HG03432 (cell line): Measurements from ENCODE around the gene NEO1.
A peak's percentile ranks its signal among the peaks of the same experiment; 100 is the strongest.

ENCODE experiments used
- ATAC-seq: cut with Tn5 transposase; IDR thresholded peaks from one replicate; pipeline ENCODE4 v1.9.1; 2021; ENCODE audit warnings: mild to moderate bottlenecking, moderate library complexity; ENCODE audit not compliant: unreplicated experiment

Gene NEO1

DNA sequence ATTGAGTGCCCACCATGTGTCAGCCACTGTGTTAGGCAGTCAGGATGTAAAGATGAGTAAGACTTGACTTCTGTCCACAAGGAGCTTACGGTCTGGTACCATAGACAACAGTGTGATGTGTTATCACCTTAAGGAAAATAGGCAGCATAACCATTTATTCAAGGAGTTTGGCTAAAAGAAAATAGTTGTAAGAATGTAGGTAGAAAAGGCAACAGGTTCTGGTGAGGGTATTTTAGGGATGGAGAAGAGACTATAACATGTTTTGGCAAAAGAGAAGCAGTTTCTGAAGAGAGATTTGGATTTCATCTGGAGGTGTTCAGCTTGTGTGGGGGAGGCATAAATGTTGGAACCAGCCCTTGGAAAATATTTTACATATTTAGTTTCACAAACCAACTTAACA is 194.6 kb downstream of the NEO1 start:
- no peak for ATAC-seq

DNA sequence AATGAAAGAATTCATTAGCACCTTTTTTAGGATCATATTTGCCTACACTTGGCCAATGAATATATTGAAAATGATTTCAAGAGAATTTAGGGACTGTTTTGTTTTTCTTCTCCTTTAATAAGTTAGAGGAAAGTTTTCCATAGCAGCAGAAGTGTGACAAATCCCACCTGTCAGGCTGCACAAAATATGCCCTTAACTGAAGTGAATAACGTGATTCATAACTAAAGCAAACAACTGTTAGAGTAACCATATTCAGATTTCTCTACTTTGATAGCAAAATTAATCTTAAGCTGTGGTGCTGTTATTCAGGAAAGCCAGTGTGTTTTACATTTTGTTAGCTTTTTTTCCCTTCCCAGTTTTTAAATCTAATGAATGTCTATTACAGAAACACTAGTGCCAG is 195.1 kb downstream of the NEO1 start:
- no peak for ATAC-seq

DNA sequence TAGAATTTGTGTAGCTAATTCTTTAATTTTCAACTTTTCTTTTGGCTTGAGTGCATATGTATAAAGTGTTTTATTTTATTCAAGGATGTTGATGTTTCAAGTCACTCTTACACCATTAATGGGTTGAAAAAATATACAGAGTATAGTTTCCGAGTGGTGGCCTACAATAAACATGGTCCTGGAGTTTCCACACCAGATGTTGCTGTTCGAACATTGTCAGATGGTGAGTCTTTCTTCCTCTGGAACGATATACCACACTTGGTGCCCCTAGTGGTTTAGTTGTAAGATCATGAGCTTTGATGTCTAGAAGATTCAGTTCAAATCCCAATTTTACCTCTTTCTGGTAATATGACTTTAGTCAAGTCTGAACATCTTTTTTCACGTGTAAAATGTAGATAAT is 197.2 kb downstream of the NEO1 start:
- no peak for ATAC-seq

DNA sequence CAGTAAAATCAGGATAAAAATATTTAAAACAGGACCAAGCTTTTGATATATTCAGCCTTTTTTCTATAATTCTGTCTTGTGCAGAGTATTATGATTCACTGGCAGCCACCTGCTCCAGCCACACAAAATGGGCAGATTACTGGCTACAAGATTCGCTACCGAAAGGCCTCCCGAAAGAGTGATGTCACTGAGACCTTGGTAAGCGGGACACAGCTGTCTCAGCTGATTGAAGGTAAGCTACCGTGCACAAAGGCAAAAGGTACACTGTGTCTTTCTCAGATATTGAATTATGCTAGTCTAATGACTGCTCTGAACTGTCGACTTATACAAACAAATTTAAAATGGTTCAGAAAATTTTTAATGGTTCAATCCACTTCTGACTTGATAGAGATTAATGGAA is 202.3 kb downstream of the NEO1 start:
- no peak for ATAC-seq

DNA sequence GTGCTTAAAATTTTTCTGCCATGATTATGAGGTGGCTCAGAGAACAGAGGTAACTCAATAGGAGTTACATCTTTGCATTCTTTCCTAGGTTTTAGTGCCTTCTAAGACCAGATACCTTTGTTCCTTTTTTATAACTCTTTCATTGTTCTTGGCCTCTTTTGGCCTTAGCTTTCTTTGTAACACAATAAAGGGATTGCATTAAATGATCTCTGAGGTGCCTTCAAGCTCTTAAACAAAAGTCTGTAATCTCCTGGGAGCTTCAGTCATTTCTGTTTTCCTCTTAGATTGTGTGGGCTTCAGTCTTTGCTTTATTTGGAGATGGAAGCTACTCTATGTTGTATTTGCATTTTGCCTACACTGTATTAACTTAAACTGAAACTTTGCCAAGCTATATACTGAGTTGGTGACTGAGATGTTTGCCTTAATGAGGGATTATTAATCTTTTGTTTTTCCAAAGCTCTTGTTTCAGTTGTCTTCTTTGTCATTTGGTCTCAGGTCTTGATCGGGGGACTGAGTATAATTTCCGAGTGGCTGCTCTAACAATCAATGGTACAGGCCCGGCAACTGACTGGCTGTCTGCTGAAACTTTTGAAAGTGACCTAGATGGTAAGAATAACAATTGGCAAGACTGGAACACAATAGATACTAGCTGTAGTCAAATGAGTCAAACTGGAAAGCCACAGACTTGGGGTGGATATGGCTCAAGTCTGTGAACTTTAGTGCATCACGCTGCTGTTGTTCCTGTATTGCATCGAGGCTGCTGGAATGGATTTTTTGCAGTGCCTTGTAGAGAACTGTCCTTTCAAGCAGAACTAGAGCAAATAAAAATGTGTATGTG is 206.2 kb downstream of the NEO1 start:
- ATAC-seq, result peak; percentile 58

DNA sequence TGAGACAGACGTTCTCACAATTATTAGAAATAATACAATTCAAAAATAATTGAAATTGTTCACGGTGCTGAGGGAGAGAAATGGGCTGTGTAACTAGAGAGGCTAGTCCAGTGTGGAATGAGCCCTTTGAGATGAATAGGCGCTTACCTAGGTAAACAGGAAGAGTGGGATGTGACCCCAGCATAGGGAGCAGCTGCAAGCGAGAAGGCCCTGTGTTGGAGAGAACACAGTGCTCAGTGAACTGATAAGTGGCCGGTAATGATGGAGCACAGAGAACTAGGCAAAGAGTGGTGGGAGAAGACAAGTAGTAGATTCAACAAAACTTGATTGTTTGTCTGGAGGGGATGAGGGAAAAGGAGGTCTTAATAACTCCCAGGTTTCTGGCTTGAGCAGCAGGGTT is 212.6 kb downstream of the NEO1 start:
- no peak for ATAC-seq

DNA sequence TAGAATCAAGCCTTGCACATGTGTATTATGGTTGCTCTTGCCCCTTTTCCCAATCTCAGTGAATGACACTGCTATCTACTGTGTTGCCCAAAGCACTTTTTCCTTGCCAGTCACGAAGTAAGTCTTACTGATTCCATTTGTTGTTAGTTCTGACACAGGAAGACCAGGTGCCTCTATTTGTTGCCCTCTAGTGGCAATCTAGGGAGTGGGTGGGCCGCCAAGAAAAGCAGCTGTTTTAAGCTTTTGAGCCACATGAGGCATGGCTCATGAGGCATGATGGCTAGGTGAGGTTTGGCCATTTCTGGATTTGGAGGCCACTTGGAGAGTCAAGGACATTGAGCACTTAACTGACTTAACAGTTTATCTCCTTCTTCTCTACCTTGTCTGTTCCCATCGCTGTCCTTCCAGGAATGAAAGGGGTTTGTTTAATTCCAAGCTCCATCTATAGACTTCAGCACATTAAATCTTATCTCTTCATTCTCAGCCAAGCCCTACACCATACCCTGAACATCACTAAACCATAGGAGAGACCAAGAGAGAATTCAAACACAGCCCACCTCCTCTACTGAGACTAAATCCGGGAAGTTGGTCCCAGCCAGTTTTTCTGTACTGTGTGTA is 213.4 kb downstream of the NEO1 start:
- ATAC-seq, result no peak

DNA sequence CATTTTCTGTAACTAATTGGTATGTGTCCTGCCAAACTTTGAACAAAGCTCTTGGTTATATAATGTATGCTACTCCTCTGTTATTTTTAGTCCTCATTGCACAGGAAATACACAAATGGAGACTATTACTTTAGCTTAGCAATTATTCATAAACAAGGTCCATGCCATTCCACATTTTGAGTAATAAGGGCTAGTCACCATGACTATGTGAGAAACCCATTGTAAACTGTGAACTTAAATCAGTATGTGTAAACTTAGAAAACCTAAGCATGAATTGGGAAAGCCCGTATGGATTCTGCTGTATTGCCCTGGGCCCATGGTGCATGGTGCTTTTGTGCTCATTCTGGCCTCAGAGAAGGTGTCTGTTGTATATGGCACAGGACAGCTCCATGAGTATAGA is 216.2 kb downstream of the NEO1 start:
- ATAC-seq, result no peak

DNA sequence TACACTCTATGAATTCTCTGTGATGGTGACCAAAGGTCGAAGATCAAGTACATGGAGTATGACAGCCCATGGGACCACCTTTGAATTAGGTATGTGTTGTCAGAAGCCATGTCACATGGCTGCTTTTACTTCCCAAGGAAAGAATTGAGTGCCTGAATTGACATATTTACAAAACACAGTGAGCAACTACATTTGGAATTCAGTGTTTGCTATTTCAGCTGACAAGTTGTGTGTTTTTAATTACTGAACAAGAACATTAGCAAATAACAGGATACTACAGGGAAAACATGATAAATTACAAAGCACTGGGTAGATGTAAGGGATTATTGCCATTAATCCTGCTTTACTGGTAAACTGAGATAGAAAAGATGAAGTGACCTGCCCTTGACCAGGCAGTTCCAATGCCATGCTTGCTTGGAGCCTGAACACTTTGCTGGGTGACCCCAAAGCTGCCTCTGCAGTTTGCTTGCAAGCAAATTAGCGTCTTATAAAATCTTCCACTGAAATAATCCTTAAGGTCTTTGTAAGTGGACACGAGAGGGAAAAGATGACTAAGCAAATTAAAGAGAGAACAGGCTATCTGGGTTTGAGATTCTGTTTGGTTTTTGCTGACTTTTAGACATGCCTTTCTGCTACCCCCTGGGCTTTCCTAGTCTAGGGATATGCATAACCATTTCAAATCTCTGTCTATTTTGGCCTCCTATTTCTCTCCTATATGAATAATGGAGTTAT is 218.3 kb downstream of the NEO1 start:
- ATAC-seq, result no peak

DNA sequence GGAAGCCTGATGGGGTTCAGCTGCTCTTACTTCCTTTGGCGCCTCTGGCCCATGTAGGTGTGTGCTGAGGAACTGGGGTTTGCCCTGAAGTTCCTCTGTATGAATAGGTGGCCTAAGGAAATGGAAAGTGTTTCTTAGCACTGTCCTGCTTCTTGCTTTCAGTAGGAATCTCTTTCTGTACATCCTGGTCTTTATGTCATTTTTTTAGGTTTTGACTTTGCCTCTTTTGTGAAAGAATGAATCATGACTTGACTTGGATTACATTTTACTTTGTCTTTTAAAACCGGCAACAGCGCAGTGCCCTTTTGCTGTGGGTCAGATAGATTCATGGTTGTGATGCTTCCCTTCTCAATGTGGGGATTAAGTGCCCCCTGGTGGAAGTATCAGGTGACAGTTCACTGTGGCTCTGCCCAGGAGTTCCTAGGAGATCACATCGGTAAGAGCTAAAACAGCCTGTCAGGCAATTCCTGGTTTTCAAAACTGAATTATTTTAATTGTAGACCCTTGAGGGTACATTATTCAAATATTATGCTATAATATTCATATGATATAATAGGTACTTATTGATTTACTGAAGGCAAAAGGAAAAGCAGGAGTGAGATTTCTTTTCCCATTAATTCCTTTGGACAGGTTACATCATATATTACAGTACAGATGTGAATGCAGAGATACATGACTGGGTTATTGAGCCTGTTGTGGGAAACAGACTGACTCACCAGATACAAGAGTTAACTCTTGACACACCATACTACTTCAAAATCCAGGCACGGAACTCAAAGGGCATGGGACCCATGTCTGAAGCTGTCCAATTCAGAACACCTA is 221.1 kb downstream of the NEO1 start:
- no peak for ATAC-seq

DNA sequence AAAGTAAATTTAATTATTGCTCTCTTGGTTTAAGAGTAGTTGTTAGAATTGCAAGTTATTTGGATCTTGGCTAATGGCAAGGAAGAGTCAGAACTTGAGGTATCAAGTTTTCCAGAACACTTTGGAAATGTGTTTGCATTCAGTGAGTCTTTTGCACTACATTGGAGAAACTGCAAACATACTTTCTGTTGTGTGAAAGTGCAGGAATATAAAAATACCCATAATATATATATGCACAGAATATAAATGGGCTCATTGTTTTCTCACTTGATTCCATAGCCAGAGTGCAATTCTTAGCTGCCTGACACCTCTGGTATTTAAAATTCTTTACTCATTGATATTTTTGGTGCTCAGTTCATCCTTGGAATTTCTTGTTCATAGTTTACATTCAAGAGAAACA is 223.6 kb downstream of the NEO1 start:
- ATAC-seq, result no peak

DNA sequence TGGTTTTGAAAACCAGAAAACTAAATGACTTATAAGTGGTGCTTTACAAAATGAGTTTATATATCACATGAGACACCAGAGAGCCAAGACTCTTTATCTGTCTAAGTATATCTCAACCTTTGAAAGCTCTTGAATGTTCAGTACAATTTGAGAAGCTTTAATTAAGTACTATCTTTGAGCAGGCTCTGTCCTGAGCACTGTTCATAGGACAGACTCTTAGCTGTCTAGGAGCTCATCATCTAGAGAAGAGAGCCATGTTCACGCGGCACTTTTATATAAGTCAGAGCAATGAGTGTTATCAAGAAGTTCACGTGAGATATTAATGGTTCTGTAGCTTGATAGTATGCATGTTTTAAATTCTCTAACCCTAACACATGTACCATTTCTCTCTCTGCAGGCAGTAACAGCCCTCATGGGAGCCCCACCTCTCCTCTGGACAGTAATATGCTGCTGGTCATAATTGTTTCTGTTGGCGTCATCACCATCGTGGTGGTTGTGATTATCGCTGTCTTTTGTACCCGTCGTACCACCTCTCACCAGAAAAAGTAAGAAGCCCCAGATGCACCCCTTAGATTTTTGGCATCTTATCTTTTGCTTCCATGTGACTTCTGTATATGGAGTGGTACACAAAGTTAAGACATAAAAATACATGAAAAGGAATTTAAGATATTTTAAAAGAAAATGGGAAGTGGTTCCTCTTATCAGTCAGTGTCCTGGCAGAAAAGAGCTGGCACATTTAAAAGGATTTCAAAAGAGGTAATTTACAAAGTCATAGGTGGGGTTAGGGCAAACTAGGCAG is 230.5 kb downstream of the NEO1 start:
- ATAC-seq, result no peak

DNA sequence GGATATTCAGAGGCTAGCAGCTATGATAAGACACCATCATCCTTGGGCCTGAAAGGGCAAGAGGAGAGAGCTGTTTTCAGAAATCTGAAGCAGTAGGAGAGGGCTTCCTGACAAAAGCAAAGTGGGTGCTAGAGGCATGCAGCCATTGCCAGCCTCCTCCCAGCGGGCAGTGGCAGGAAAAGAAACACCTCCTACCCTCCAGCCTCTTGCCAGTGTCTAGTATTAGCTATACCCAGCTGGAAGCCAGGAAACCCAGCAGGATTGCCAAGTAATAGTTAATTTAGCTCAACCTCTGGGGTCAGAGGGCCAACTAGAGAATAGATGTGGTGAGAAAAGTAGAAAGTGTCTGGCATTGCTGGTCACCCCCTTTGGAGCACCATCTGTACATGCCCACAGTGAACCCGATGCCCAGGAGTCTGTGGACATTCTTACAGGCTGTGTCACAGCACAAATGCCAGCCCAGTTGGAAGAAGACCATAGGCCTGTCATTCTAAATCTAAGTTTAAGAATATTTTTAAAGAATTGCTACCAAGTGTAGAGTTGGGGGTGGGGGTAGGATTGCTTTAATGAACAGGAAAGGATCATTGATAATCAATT is 231.2 kb downstream of the NEO1 start:
- no peak for ATAC-seq

DNA sequence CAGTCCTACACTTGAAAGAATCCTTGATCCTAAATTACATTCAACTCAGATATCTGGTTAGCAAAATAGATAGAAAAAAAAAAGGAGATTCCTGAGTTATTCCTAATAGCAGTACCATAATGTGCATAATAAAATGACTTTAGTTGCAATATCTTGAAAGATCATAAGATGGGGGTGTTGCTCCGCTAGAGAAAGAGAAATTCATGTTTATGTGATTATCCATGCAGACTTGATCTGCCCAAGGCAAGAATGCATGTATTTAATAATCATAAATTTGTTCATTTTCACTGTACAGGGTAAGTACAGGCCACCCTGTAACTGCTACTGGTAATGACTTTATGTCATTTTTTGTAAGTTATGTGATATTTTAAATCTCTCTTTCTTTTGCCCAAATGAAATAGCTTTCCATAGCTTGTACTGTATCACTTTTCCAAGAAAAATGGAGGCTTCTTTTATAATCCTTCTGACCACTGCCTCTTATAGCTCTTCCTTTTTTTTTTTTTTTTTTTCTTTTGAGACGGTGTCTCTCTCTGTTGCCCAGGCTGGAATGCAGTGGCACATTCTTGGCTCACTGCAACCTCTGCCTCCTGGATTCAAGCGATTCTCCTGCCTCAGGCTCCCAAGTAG is 231.9 kb downstream of the NEO1 start:
- no peak for ATAC-seq

DNA sequence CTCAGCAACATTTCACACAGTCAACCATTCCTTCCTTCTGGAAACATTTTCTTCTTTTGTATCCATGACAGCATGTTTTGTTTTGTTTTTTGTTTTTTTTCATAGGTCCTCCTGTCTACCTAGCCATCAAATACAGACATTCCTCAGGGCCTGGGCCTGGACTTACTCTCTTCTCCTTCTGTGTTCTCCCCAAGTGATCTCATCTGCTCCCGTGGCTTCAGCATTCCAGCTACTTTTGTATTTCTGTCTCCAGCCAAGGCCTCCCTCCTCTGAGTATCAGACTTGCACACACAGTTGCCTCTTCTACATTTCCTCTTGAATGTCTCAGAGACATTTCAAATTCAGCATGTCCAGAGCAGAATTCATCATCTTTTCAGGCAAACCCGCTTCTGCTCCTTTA is 234.0 kb downstream of the NEO1 start:
- ATAC-seq, result no peak

DNA sequence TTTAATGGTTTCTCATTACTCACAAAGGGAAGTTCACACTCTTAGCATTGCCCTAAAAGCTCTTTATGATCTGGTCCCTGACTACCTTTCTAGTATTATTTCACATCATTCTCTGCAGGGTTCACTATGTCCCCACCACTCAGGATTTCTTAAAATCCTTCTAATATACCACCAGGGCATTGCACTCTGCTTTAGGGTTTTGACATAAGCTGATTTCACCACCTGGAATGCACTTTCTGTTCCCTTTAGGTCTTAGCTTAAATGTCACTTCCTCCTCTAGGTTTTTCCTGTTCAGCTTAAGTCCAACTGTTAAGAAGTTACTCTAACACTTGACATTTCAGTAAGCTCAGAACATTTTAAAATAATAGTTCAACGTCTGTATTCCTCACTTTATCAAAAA is 234.8 kb downstream of the NEO1 start:
- no peak for ATAC-seq

DNA sequence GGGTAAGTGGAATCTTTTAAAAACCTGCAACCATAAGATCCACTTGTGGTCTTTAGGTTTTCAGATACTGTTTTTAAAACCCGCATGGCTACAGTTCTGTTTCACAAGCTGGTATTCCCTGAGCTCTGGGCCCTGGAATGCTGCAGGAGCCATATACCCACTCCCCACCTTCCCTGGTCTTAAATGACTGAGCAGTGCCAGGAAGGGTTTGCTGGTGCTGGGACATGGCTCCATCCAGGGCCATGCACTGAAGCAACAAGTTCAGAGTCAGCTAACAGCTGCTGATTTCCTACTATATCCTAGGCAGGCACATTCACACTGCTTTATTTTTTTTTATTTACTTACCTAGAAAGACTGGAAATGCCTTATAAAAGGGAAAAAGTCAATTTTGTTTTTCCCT is 239.2 kb downstream of the NEO1 start:
- ATAC-seq, result no peak

DNA sequence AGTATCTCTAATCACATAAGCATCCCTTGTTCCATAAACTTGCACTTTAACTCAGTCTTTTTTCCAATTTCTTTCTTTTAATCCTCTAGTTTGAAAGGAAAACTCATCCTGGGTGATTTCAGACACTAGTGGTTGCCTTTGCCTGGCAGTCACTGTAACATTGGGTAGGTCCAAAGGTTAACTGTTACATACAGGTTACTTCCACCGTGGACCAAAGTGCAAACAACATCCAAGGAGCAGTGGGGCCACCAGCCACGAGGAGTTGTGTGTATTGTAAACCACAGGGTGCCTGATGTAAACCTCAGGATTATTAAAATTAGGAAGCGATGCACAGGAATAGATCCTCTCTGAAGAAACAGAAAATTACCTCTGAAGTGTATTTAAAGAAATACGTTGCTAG is 241.5 kb downstream of the NEO1 start:
- ATAC-seq, result no peak

DNA sequence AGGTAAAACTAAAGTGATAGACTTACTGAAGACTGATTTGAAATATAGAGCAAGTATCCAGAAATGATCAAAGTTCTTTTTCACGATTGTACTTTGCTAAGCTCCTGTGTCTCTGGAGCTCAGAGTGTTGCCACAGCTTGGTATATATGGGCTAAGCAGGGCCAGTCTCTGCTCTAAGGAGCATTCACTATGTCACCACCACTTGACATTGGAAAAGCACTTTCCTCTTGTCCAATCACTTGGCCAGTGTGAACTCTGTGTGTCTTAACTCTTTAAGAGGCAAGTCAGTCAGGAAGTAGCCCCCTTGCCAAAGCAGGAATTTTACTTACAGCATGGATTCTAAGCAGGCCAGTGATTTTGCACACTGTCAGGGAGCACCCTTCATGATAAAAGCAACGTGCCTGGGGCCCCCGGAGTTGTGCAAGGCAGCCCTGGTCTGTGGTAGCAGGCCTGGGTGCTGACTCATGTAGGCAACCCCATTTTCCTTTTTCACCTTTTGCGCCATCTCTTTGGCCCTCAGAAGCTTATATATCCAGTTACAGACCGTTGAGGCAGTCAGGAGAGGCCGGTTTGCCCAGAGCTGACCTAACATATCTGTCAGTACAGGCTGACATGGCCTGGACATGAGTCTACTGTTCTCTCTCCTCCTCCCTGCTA is 243.5 kb downstream of the NEO1 start:
- ATAC-seq, result no peak
